Ovary (tissue), 9 donors: ENCODE measurements around the gene NEK4. TPM values are rescaled to one million over a fixed set of nuclear protein-coding genes. Genes with fewer than 3 reads are reported as not detected.

Experiments used
- DNase-seq, 5 donors: peaks; one replicate each; pipeline ENCODE4 v3.0.0-alpha.2; 2019 to 2020
- H3K27ac ChIP-seq, 2 donors: fragments of 200-600 bp; one replicate each; pipeline versions ENCODE4 v1.5.1 to v1.8.0; 2019 to 2022
- H3K27me3 ChIP-seq: fragments of 200-600 bp; one replicate; pipeline ENCODE4 v1.8.0; 2022
- H3K36me3 ChIP-seq: fragments of 200-600 bp; sonication (generic); one replicate; pipeline ENCODE4 v1.5.1; 2019
- H3K4me1 ChIP-seq: one replicate; pipeline ENCODE4 v1.8.1; 2013; ENCODE audit warnings: mild to moderate bottlenecking, moderate library complexity; ENCODE audit not compliant: insufficient read depth
- H3K4me3 ChIP-seq: fragments of 200-600 bp; sonication (generic); one replicate; pipeline ENCODE4 v1.5.1; 2017
- H3K9me3 ChIP-seq, 2 donors: fragments of 200-600 bp in 1 of 2; sonication (generic) in 1 of 2; one replicate each; pipeline versions ENCODE4 v1.5.1 to v1.8.1; 2013 to 2019; ENCODE audit warnings: mild to moderate bottlenecking in 1 of 2, moderate library complexity in 1 of 2
- CTCF ChIP-seq, 3 donors: fragments of 450-650 bp in 2 of 3; fragments of 200-600 bp in 1 of 3; IDR thresholded peaks; one replicate each; pipeline versions ENCODE4 v1.5.1 to v1.8.0; 2016 to 2022; ENCODE audit warnings: antibody characterized with exemption in 3 of 3, mild to moderate bottlenecking in 1 of 3
- EP300 ChIP-seq: sonication (generic); formaldehyde crosslinking; IDR thresholded peaks from one replicate; pipeline ENCODE4 v1.6.1; 2017; ENCODE audit warnings: antibody characterized with exemption
- POLR2A ChIP-seq: fragments of 450-650 bp; IDR thresholded peaks from one replicate; pipeline ENCODE4 v1.6.1; 2017; ENCODE audit warnings: antibody characterized with exemption, mild to moderate bottlenecking, moderate library complexity
- WGBS, 3 donors: extraction: QIAGEN DNeasy Blood & Tissue Kit in 1 of 3; methylation state at CpG; one replicate each; pipeline versions ENCODE4 v1.1.5 to v1.1.7; 2013 to 2017; 5-methylcytosine and 5-hydroxymethylcytosine counted together
- intact Hi-C, 4 donors: fragments of 100-400 bp; cut with DNase I; formaldehyde crosslinking; loops; one replicate each; pipeline versions ENCODE4 v1.11.0 to v1.15.1; 2022 to 2023
- polyA plus RNA-seq, 2 donors: library from polyadenylated mRNA; stranded (reverse); fragments of 200-250 nt in 1 of 2; fragments of 350-450 nt in 1 of 2; fragmentation: Illumina TruSeq in 1 of 2; extraction: RNeasy Lipid Tissue Mini Kit (QIAGEN cat#74804) in 1 of 2; gene quantifications; one replicate each; pipeline ENCODE4 v1.2.3, GENCODE V29; 2013 to 2014
- total RNA-seq, 7 donors: library from RNA; depleted of rRNA in 2 of 7; stranded (reverse); fragments of >200 nt in 2 of 7; fragmentation: NEBNext Ultra II Directional in 3 of 7; extraction: Animal tissue kit (Norgen Biotek cat#: 25700) in 3 of 7; gene quantifications; one replicate each; pipeline versions ENCODE4 v1.1.0 to v1.2.4, GENCODE V29; 2016 to 2023
- donor health status: DM: no; HTN: no; CAD: no; lungs with moderate emphysema.
- donor health status: DM: no; HTN: no; CAD: no.
- donor health status: Bipolar disorder and iron deficiency.
- donor health status: DM: yes; HTN: yes; CAD: no.
- donor health status: DM: no; HTN: no; CAD: no.
- donor health status: DM: yes; HTN: yes; CAD: no.

Gene NEK4
- total and polyA plus RNA-seq, 9 donors, result 8.5 to 45.9 (median 31.0) TPM

DNA sequence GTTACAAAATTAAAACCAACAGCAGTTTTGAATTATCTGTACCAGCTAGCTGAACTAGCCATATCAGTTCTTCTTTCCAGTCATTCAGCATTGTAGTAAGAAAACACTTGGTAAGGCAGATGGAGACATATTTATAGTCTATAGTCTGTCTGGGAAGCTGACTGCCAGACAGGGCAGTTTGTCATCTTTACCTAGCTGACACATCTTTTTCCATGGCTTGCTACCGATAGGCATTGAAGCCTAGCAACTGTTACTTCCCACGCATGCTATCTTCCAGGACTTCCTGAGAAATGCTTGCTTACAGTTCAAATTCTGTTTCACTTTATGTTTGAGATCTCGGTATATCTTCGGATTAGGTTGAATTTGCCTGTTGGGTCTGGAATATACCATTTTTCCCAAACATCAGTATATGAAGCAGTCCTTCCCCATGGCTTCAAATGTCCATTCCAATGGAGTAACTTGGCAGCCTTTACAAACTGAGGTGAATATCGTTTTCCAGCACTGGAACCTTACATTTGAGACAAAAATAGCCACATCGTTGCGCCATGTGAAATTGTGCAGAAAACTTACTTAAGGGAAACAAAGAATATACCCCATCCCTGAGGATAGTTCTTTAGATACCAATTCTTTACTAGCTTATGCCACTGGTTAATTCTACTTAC, 76.1 kb downstream of the NEK4 start:
- no peak overlapping the region for H3K27ac ChIP-seq

DNA sequence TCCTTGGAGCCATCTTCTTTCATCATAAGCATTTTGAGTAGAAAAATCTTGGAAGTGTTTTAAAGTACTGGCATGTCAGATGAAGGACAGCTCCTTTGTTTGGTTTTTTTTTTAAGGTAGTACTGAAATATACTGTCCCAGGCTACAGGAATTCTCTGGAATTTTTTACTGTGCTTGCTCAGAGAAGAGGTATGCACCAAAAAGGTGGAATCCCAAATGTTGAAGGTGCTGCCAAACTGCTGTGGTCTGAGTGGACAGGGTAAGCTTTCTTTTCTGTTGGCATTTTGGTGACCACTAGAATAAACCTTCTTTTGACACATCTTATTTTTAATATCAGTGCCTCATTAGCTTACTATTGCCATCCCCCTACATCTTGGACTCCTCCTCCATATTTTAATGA, 77.7 kb downstream of the NEK4 start:
- Histone ChIP-seq H3K27ac (no peak overlapping the region), H3K4me3 (no peak overlapping the region), H3K9me3 (no peaks in the 10 kb centered on the region), H3K27me3 (no peaks in the 10 kb centered on the region), H3K4me1 (no peaks in the 10 kb centered on the region), H3K36me3 (no peaks in the 10 kb centered on the region)
- TF ChIP-seq EP300 (no peak), POLR2A (no peak), CTCF (IDR thresholded peaks at IDR 0.05) (no peak)
- no peak for DNase-seq
- intact Hi-C loops, result no loop called here

More for the DNA sequence above, 76.1 kb downstream of the NEK4 start:
- Histone ChIP-seq H3K9me3 (no peaks in the 10 kb centered on the region), H3K4me3 (no peak overlapping the region), H3K36me3 (no peaks in the 10 kb centered on the region), H3K27me3 (no peaks in the 10 kb centered on the region), H3K4me1 (no peaks in the 10 kb centered on the region)
- WGBS, 3 donors, result 46 to 60% (median 48%) methylated on average over 7 of the region's 7 CpGs
- intact Hi-C loops, result no loop called here
- DNase-seq, result no peak
- no peak for TF ChIP-seq EP300
- no peak for TF ChIP-seq CTCF (IDR thresholded peaks at IDR 0.05)
- TF ChIP-seq POLR2A, result no peak

GRCh38 chr3:52690560-52690959, 80.2 kb downstream of the NEK4 start:
- no peaks in the 10 kb centered on the region for H3K9me3 ChIP-seq
- TF ChIP-seq CTCF (IDR thresholded peaks at IDR 0.05) (no peak), EP300 (no peak), POLR2A (no peak)
- intact Hi-C loops, result no loop called here
- H3K4me1 ChIP-seq, result peaks cover 2% of the 10 kb centered on the region
- no peak overlapping the region for H3K27ac ChIP-seq
- DNase-seq, result no peak
- H3K27me3 ChIP-seq, result no peaks in the 10 kb centered on the region
- H3K36me3 ChIP-seq, result no peaks in the 10 kb centered on the region
- 79 to 89% (median 89%) methylated on average over 2 of the region's 2 CpGs for WGBS, 3 donors
- no peak overlapping the region for H3K4me3 ChIP-seq

GRCh38 chr3:52689151-52689550, 81.6 kb downstream of the NEK4 start:
- Histone ChIP-seq H3K36me3 (no peaks in the 10 kb centered on the region), H3K4me3 (no peak overlapping the region), H3K9me3 (no peaks in the 10 kb centered on the region), H3K27ac (no peak overlapping the region), H3K27me3 (no peaks in the 10 kb centered on the region), H3K4me1 (peaks cover 2% of the 10 kb centered on the region)
- TF ChIP-seq CTCF (IDR thresholded peaks at IDR 0.05) (no peak), EP300 (no peak), POLR2A (no peak)
- 82 to 93% (median 86%) methylated on average over 3 of the region's 3 CpGs for WGBS, 3 donors
- DNase-seq, result no peak
- intact Hi-C loops, result loop anchor here in 1 of 4 donors (10.0 kb wide), 1 partner anchor 154 kb away; the partner anchor contains the start of genes NT5DC2 and UQCC5
